Measurements from ENCODE around the gene ALKBH3.

The ALKBH3 gene

DNA sequence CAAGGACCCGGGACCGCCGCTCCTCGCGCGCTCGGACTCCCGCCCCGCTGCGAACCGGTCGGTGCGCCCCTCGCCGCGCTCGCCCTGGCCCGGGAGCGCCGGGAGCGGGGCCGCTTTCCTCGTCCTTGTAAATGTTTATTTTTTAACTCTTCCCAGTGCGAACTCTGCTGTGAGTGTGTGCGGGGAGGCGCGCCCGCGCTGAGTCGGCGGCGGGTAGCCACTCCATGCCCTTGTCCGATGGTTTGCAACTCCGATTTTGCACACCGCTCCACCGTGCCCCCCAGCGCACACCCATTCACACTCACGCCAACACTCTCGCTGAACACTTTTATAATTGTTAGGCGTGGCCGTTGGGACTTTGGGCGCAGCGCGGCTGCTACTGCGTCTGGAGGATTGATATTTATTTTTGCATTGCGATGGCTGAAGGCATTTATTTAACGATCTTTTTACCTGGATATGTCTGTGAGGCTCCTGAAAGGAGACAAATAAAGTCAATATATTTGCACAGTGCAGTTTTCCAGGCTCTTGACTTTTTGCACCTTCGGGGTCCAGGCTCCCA lies 62.8 kb downstream of the ALKBH3 start:
- no peak for DNase-seq

DNA sequence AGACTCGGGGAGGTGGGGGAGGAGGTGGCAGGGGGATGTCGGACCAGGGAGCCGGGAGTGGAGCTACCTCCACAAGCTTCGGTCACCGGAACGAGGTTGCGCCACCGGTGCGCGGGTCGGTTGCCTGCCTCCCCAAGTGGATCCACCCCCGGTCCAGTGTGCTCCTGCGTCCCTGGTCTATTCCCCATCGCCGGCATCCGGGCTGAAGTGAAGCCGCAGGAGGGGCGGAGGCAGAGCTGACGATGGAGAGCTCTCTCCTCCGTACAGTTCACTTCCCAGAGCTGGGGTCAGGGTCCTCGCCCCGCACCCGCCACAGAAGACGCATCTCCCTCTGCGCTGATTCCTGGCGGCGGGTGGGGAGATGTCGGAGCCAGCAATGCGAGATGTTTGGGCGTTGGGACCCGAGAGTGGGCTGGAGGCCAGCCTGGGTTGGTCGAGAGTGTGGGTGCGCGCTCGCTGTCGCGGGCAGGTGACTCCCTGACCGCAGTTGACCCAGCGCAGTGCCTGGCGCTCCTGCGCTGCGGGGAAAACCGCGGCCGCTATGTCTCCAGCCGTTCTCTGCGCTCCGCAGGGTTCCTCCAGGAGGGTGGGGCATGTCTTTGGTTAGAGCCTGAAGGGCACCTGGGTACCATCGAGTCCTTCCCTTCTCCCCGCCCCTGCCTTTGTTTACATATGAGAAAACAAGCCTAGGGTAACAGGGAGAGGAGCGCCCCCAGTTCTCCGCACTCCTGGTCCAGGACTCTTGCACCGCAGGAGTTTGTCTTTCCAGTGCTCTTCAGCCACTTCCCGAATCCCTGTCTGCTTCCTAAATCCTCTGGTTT lies 63.5 kb downstream of the ALKBH3 start:
- no peak for DNase-seq

DNA sequence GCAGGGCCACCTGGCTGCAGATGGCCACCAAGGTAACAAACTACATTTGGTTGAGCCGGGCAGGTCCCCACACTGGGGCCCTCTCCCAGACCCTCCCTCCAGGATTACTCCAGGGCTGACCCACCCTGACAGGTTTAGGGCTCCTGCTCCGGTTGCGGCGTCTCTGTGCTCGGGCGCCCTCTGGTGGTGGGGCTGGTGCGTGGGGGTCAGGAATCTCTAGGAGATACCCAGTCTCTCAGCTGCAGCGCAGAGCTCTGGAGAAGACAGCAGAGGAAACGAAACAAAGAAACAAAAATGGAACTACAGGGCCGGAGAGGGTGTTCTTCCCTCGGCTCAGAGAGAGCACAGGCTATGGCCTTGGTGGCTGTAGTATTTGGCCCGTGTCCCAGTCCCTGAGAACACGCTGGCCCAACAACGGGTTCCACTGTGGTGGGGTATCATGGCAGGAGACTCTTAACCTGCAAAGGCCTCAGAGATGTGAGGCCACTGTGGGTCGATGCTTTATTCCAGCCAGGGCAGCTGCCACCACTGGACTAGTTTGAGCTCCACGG lies 64.2 kb downstream of the ALKBH3 start:
- DNase-seq = peak; percentile 59

DNA sequence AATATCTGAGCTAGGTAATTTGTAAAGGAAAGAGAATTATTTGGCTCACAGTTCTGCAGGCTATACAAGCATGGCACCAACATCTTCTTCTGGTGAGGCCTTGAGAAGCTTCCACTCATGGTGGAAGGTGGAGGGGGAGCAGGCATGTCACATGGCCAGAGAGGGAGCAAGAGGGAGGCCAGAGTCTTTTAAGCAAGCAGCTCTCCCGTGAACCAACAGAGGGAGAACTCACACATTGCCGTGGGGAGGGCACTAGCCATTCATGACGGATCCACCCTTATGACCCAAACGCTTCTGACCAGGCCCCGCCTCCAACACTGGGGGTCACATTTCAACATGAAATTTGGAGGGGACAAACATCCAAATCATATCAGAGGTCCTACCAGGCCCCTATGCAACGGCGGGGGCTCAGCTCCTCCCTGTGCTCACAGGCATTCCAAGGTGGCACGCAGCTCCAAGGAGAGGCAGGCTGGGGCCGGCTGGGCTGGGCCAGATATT lies 66.4 kb downstream of the ALKBH3 start:
- no peak for DNase-seq

DNA sequence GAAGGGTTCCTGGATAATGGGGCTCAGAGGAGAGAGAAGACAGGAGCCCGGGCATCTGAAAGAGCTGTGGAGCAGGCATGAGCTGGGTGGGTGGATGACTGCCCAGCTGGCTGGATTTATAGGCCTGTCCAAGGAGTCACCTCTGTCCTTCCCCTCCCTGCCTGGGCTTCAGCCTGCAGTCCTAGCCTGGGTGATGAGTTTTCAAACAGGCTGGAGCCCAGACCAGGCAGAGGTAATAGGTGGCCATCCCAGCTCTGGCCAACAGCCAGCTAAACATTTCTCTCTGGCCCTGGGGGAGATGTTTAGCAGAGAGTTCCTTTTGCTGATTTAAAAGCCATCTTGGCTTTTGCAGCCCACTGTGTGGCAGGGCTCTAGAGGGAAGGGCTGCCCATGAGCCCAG lies 67.2 kb downstream of the ALKBH3 start:
- no peak for DNase-seq

DNA sequence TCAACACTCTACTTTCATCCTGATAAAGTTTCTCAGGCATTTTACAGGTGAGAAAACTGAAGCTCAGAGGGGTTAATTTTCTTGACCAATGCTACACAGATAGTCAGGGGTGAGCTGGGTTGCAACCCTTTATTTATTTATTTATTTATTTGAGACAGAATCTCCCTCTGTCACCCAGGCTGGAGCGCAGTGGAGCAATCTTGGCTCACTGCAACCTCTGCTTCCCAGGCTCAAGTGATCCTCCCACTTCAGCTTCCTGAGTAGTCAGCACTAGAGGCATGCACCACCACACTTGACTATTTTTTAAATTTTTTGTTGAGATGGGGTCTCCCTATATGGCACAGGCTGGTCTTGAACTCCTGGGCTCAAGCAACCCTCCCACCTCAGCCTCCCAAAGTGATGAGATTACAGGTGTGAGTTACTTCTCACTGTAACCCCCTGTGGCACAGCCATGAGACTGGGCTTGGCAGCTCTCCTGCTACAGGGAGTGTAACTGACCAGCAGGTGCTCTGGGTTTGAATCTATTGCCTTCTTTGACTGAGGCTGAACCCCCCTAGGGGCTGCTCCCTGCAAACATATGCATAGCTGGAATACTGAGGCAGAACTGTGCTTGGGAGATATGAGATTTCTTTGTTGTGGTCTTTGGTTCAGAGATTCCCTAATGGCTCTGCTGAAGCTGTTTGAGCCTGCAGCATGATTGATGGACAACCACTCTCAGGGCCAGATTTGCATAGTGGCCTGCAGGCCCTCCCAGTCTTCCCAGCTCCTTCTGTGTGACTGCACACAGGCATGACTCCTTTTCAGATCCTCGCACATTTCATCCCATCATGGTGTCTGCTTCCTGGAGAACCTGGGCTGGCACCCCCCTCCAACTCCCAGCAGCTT lies 68.0 kb downstream of the ALKBH3 start:
- no peak for DNase-seq

DNA sequence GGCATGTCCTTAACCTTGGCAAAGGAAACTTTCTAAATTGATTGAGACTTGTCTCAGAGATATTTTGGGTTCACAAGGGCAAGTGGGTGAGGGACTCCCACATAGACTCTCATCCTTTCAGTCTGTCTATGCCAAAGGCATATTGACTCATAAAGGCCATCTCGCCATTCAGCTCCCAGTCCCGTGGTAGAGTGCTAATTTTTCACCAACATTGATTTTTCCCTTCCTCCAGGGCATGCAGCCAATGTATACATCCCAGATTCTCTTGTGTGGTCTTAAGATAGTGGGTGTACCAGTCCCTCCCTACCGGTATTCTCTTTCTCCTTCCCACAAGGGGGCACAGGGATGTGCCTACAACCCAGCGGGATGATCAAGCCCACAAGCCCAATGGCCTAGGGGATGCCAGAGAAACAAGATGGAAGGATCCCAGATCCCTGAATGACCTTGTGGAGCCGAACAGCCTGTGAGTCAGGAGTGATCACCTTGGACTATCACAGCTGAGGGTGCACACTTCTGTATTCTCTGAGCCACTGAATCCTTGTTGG lies 69.8 kb downstream of the ALKBH3 start:
- no peak for DNase-seq

DNA sequence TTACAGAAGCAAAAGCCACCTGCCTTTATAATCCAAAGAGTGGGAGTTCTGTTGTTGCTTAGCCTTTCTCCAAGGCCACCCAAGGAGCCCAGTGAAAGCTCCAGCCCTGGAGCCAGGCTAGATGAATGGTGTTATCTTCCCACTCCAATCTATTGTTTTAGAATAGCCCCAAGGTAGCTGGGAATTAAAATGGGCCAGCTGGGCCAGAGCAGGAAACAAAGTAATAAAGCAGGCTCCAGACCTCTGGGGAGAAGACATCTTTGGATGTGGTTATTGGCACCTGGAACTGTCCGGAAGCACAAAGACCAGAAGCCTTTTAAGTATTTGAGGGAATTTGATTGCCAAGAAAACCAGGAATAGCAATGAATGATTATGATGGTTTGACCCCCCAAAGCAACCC lies 70.6 kb downstream of the ALKBH3 start:
- no peak for DNase-seq

DNA sequence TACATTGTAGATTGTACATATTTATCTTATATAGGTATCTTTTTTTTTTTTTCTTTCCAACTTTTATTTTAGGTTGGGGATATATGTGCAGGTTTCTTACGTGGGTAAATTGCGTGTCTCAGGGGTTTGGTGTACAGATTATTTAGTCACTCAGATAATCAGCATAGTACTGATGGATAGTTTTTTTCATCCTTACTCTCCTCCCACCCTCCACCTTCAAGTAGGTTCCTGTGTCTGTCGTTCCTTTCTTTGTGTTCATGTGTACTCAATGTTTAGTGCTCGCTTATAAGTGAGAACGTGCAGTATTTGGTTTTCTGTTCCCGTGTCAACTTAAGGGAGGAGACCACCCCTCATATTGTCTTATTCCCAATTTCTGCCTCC lies 71.4 kb downstream of the ALKBH3 start:
- DNase-seq = no peak

DNA sequence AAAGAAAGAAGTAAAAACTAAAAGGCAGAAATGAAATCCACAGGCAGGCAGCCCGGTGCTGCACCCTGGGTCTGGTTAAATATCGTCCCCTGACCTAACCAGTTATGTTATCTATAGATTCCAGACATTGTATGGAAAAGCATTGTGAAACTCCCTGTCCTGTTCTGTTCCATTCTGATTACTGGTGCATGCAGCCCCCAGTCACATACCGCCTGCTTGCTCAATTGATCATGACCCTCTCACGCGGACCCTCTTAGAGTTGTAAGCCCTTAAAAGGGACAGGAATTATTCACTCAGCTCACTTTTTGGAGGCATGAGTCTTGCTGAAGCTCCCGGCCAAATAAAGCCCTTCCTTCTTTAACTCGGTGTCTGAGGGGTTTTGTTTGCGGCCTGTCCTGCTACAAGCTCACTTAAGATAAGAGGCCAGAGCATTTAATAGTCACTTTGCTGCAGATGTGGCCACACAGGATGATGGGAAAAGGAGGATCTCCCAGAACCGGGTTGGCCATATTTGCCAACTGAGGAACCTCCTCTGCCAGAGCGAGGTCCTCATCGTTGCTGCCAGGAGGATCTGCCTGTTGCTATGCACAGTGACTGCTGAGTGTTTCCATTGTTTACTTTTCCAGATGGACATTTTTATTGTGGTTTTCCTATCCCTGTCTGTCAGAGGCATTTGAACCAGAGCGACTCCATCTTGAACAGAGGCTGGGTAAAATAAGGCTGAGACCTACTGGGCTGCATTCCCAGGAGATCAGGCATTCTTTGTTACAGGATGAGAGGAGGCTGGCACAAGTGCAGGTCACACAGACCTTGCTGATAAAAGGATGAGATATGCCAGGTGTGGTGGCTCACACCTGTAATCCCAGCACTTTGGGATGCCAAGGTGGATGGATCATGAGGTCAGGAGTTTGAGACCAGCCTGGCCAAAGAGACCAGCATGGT lies 72.0 kb downstream of the ALKBH3 start:
- no peak for DNase-seq

DNA sequence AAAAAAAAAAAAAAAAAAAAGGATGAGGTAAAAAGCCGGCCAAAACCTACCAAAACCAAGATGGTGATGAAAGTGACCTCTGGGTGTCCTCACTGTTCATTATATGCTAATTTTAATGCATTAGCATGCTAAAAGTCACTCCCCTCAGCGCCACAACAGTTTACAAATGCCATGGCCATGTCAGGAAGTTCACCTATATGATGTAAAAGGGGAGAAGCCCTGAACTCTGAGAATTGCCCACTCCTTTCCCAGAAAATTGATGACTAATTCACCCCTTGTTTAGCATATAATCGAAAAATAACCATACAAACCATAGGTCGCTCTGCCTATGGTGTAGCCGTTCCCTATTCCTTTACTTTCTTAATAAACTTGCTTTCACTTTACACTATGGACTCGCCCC lies 72.9 kb downstream of the ALKBH3 start:
- no peak for DNase-seq

DNA sequence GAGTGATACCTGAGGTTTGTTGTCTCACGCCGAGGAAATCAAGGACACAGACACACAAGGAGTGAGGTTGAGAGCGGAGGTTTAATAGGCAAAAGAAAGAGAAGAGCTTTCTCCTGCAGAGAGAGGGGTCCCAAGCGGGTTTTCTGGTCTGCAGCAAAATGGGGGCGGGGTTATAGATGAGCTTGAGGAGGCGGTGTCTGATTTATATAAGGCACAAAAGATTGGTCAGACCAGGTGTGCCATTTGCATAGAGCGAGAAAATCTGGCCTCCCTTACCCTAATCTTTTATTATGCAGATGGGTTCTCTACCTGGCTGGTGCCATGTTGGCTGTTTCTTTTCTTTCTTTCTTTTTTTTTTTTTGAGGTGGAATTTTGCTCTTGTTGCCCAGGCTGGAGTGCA lies 73.6 kb downstream of the ALKBH3 start:
- no peak for DNase-seq

DNA sequence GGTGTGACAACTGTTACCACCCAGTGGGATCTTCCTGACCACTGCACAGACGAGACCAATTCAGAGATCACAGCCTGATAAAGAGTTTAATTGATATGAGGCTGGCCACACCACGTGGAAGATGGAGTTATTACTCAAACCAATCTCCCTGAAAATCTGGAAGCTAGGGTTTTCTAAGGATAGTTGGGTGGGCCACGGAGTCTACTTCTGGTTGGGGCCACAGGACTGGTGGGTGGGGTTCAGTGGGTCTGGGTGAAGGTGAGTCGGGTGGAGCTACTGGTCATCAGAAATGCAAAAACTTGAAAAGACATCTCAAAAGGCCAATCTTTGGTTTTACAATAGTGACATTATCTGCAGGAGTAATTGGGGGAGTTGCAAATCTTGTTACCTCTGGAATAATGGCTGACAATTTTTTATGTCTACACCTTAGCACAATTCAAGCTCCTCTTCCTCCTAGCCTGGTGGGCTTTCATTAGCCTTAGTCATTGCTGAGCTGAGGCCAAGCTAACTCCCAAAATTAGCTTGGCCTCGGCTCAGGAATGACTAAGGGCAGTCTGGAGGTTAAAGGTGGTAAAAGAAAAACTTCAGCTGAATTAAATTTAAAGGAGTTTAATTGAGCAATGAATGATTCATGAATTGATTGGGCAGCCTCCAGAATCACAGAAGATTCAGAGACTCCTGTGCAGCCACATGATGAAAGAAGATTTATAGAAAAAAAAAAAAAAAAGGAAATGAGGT lies 74.9 kb downstream of the ALKBH3 start:
- DNase-seq = no peak

DNA sequence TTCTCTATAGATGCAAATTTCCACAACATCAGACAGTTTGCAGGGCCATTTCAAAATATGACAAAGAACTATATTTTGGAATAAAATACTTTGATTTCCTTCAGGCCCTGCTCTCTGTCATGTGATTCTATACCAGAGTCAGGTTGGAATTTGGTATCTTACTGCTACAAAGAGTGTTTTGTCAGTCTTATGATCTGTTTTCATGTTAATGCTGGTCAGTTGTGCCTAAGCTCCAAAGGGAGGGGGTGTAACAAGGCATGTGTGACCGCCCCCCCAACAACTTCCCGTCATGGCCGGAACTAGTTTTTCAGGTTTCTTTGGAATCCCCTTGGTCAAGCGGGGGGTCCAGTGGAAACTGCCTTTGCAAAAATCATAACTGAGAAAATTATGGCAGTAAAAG lies 76.9 kb downstream of the ALKBH3 start:
- DNase-seq = no peak

DNA sequence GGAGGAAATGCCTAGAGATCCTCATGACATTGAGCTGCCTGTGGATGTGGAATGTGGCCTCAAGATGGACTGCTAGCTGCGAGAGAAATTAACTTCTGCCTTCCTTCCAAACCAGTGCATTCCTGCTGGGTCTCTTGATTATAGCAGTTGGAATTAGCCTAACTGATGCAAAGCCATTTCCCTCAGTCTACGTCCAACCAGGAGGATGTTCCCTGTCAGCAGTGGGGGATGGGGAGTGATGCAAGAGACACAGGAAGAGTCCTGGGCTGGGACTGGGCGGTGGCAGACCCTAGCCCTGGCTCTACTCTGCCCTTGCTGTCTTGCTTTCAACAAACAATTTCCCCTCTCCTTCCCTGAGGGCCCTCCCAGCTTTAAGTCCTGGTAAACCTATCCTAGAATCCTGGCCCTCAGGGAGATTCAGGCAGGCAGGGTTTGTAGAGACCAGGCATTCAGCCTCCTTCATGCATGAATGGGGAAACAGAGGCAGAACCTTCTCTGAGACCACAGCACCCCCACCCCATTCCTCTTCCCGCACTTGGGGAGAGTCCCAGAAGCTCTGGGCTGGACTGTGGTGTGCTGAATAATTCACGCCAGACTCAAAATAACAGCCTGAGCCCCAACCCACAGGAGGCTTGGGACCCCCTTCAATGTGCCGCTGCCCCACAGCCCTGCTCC lies 78.8 kb downstream of the ALKBH3 start:
- DNase-seq = no peak

DNA sequence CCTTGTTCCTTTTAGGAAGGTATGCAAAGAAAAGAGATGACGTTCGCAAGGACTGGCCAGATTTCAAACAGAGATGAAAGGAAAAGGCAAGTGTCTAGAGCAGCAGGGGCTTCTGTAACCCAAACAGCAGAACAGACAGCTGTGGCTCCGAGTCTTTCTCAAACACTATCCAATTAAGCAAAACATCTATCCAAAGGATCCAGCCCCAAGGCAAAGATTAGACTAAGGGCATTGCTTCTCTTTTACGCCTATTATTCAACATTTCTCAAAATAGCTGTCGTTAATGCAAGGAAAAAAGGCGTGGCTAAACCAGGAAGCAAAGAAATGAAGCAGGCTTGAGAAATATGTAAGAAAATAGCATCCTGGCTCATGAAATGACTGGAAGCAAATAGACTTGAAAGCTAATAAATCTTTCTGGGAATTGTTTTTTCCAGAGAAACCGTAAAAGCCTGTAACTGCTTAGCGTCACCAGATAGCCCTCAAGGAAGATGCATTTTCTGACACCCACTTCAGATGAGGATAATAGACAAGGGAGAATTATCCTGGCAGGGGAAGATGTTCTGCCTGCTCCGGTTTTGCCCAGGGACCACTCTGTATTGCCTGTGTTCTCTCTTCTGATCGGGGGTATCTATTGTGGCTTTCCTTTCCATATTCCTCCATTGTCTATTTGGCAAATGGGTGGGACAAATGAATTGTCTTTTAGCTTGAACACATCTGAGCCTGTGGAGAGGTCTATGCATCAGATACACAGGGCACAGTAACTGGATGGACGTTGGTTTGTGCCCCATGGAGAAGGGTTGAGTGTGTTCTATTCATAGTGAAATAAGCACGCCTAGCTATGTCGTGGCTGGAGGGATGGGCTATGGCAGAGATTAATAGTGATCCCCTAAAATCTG lies 82.0 kb downstream of the ALKBH3 start:
- no peak for DNase-seq

DNA sequence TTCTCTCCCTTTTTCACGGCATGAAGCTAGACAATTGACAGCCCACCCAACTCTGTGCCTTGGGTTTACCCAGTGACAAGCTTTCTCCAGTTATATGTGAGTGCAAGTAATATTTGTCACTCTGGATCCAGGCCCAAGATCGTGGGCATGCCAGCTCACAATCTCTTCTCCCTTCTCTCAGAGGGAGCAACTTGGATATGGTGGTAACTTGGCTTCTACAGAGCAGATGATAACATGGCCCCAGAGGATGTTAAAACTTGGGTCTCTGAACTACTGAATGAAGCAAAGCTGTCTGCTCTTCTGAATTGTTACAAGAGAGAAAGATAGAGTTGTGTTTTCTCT lies 82.6 kb downstream of the ALKBH3 start:
- no peak for DNase-seq

DNA sequence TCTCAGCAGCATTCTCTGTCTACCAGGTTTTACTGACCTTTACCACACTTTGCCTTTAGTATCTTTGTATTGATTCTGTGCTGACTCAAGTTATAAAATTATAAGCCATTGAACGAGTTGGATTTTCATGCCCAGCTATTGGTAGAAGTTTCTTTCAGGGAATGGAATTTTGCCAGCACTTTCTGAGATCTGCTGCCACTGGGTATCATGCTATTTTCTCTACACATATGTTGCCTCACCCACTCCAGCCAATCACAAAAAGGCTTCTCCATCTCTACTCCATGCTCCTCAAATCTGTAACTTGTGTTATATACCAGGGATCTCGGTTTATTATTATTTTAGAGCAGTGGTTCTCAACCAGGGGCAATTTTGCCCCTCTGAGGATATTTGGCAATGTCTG lies 87.0 kb downstream of the ALKBH3 start:
- no peak for DNase-seq

DNA sequence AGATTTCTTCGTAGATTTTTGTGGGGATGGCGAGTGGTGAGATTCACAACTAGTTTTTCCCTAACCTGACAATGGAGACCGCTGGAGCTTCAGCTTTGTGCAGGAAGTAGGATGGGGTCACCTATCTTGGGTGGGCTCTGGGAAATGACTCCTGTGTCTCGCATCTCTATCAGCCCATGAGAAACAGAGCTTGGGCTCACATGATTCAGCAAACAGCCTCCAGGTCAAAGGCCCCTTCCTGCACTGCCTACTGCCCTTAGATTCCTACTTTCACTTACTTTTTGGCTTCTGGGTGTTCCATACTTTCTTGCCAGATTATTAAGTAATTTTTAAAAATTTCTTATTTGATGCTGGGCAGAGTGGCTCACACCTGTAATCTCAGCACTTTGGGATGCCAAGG lies 88.1 kb downstream of the ALKBH3 start:
- DNase-seq = no peak

DNA sequence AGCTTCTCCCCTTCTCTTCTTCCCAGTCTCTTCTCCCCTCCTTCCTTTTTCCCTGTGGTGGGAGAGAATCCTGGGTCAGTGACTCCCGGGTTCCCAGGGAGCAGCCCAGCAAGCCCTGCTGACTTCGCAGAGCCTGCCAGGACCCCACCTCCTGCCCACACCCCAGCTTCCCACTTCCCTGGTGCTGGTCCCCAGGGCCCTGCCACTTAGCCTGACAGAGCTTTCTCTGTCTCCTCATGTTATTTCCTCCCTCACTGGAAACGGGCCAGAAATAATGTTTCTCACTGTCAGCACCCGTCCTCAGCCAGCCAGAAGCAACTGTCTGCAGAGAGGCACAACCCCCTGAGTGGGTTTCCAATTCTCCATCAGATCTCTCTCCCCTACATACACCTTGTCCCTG lies 88.9 kb downstream of the ALKBH3 start:
- DNase-seq = no peak

All from CD4-positive, alpha-beta T cell treated with Interleukin-17A for 1 hour (primary cell).